ENCODE data around the gene GPX6. TPM values are rescaled to one million over a fixed set of nuclear protein-coding genes. Genes with fewer than 3 reads are reported as not detected.

GPX6 gene
- total RNA-seq, 1 donor from 2014 or later = not detected

- intact Hi-C loops (cut with DNase I) = no loop called here
- Histone ChIP-seq H3K27me3 (no peaks in the 10 kb centered on the region), H3K4me3 (no peak overlapping the region), H3K4me1 (no peaks in the 10 kb centered on the region), H3K36me3 (no peaks in the 10 kb centered on the region), H3K9me3 (no peaks in the 10 kb centered on the region), H3K27ac (no peak overlapping the region)
- no peak for DNase-seq (ENCODE audit: low spot score in 2 of 2)
- TF ChIP-seq CTCF (IDR thresholded peaks at IDR 0.05) = no peak
Measured at GRCh38 chr6:28462401-28462800, 53.2 kb downstream of the GPX6 start.

GRCh38 chr6:28458568-28458967, 57.0 kb downstream of the GPX6 start:
- Histone ChIP-seq H3K4me3 (no peak overlapping the region), H3K36me3 (no peaks in the 10 kb centered on the region), H3K27me3 (no peaks in the 10 kb centered on the region), H3K27ac (no peak overlapping the region), H3K9me3 (no peaks in the 10 kb centered on the region), H3K4me1 (no peaks in the 10 kb centered on the region)
- no peak for DNase-seq (ENCODE audit: low spot score in 2 of 2)
- TF ChIP-seq CTCF (IDR thresholded peaks at IDR 0.05) = no peak
- intact Hi-C loops (cut with DNase I) = no loop called here

Other genes starting within 250 kb of the GPX6 start
- 2.6 TPM for gene ZSCAN26, start 248.7 kb downstream of the GPX6 start, total RNA-seq
- 3.0 TPM for gene PGBD1, start 234.2 kb downstream of the GPX6 start, total RNA-seq
- gene ZSCAN31, start 179.6 kb downstream of the GPX6 start, total RNA-seq = 0.21 TPM
- gene ZKSCAN3, start 165.8 kb downstream of the GPX6 start, total RNA-seq = 0.21 TPM
- gene ZSCAN12, start 116.0 kb downstream of the GPX6 start, total RNA-seq = 5.3 TPM
- not detected for gene ZSCAN23, start 72.3 kb downstream of the GPX6 start, total RNA-seq
- not detected for gene GPX5, start 10.1 kb upstream of the GPX6 start, total RNA-seq